Measurements from ENCODE around the gene TRIM7.
"Not testable (repeated sequence)": the region's sequence is repeated elsewhere in the genome, so short reads cannot be mapped to it uniquely, and the experiment has no call there.

TRIM7 gene

DNA sequence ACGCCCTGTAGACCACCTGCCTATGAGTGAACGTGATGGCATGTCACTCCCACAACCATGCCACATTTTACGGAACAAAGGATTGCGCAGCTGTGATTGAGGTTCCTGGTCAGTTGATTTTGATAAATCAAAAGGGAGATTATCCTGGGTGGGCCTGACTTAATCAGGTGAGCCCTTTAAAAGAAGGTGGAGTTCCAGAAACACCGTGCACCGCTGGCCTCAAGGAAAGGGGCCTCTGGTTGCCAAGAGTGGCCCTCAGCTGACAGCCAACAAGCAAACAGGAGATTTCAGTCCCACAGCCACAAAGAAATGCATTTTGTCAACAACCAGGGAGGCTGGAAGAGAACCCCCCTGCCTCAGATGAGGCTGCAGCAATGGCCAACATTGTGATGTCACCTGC, 19.0 kb downstream of the TRIM7 start:
- H3K4me1 ChIP-seq (ENCODE audit: control insufficient read depth in 1 of 2, insufficient read depth in 1 of 2, low read depth in 1 of 2, low read length in 1 of 2), result peaks cover 44% of the 10 kb centered on the region in 2 experiments

DNA sequence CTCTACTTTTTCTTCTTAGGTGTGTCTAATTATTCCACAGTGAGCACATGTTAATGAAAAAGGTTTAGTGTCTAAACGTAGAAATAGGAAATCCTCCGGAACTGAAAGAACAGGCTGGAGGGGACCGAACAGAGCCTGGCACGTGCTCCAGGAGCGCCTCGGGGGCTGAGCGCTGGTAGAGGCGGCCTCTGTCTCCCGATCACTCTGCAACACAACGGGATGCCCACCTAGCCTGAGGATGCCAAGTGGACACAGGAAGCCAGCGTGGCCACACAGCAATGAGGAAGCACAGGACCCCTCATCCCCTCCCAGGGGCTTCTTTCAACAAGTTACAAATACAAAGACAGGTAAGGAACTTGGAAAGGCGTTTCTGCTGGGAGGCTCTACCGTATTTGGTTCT, 19.4 kb downstream of the TRIM7 start:
- Histone ChIP-seq H3K4me3 (ENCODE audit: low read depth in 1 of 2, low read length in 1 of 2) (no peak overlapping the region), H3K9me3 (no peaks in the 10 kb centered on the region)
- TF ChIP-seq, protein P1, sequence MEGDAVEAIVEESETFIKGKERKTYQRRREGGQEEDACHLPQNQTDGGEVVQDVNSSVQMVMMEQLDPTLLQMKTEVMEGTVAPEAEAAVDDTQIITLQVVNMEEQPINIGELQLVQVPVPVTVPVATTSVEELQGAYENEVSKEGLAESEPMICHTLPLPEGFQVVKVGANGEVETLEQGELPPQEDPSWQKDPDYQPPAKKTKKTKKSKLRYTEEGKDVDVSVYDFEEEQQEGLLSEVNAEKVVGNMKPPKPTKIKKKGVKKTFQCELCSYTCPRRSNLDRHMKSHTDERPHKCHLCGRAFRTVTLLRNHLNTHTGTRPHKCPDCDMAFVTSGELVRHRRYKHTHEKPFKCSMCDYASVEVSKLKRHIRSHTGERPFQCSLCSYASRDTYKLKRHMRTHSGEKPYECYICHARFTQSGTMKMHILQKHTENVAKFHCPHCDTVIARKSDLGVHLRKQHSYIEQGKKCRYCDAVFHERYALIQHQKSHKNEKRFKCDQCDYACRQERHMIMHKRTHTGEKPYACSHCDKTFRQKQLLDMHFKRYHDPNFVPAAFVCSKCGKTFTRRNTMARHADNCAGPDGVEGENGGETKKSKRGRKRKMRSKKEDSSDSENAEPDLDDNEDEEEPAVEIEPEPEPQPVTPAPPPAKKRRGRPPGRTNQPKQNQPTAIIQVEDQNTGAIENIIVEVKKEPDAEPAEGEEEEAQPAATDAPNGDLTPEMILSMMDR (IDR thresholded peaks at IDR 0.05), result no peak

More for the DNA sequence above, 19.0 kb downstream of the TRIM7 start:
- Histone ChIP-seq H3K36me3 (no peaks in the 10 kb centered on the region), H3K27me3 (peaks cover 98% of the 10 kb centered on the region), H3K4me3 (ENCODE audit: low read depth in 1 of 2, low read length in 1 of 2) (no peak overlapping the region), H3K27ac (no peak overlapping the region), H3K9me3 (no peaks in the 10 kb centered on the region)
- TF ChIP-seq, protein P1 (IDR thresholded peaks at IDR 0.05), result no peak

DNA sequence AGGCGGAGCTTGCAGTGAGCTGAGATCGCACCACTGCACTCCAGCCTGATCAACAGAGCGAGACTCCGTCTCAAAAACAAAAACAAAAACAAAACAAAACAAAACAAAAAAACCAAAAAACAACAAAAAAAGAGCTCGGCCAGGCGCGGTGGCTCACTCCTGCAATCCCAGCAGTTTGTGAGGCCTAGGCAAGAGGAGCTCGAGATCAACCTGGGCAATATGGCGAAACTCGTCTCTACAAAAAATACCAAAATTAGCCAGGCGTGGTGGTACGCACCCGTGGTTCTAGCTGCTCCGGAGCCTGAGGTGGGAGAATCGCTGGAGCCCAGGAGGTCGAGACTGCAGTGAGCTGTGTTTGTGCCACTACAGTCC, 20.2 kb downstream of the TRIM7 start:
- Histone ChIP-seq H3K9me3 (no peaks in the 10 kb centered on the region), H3K4me3 (ENCODE audit: low read depth in 1 of 2, low read length in 1 of 2) (no peak overlapping the region), H3K4me1 (ENCODE audit: control insufficient read depth in 1 of 2, insufficient read depth in 1 of 2, low read depth in 1 of 2, low read length in 1 of 2) (peaks cover 32% of the 10 kb centered on the region in 2 experiments), H3K27me3 (peaks cover 98% of the 10 kb centered on the region), H3K36me3 (no peaks in the 10 kb centered on the region), H3K27ac (no peak overlapping the region)
- TF ChIP-seq, protein P1 (IDR thresholded peaks at IDR 0.05), result no peak

More for the DNA sequence above, 19.4 kb downstream of the TRIM7 start:
- Histone ChIP-seq H3K27me3 (peaks cover 98% of the 10 kb centered on the region), H3K27ac (no peak overlapping the region), H3K4me1 (ENCODE audit: control insufficient read depth in 1 of 2, insufficient read depth in 1 of 2, low read depth in 1 of 2, low read length in 1 of 2) (peaks cover 39 to 40% of the 10 kb centered on the region in 2 experiments), H3K36me3 (no peaks in the 10 kb centered on the region)

DNA sequence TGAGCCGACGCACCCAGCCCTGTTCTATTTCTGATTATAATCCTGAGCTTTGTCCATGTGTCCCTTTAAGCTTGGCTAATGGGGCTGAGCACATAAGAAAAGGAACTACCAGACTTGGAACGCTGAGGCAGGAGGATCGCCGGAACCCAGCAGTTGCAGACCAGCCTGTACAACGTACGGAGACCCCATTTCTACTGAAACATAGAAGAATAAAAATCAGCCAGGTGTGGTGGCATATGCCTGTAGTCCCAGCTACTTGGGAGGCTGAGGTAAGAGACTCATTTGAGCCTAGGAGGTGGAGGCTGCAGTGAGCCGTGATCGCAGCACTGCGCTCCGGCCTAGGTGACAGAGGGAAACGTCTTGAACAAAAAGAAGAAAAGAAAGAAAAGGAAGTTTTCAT, 22.3 kb downstream of the TRIM7 start:
- TF ChIP-seq, protein P1 (IDR thresholded peaks at IDR 0.05), result no peak
- Histone ChIP-seq H3K36me3 (no peaks in the 10 kb centered on the region), H3K4me3 (ENCODE audit: low read depth in 1 of 2, low read length in 1 of 2) (no peak overlapping the region), H3K4me1 (ENCODE audit: control insufficient read depth in 1 of 2, insufficient read depth in 1 of 2, low read depth in 1 of 2, low read length in 1 of 2) (peaks cover 14 to 15% of the 10 kb centered on the region in 2 experiments), H3K27ac (no peak overlapping the region), H3K9me3 (no peaks in the 10 kb centered on the region), H3K27me3 (peaks cover 90% of the 10 kb centered on the region)

DNA sequence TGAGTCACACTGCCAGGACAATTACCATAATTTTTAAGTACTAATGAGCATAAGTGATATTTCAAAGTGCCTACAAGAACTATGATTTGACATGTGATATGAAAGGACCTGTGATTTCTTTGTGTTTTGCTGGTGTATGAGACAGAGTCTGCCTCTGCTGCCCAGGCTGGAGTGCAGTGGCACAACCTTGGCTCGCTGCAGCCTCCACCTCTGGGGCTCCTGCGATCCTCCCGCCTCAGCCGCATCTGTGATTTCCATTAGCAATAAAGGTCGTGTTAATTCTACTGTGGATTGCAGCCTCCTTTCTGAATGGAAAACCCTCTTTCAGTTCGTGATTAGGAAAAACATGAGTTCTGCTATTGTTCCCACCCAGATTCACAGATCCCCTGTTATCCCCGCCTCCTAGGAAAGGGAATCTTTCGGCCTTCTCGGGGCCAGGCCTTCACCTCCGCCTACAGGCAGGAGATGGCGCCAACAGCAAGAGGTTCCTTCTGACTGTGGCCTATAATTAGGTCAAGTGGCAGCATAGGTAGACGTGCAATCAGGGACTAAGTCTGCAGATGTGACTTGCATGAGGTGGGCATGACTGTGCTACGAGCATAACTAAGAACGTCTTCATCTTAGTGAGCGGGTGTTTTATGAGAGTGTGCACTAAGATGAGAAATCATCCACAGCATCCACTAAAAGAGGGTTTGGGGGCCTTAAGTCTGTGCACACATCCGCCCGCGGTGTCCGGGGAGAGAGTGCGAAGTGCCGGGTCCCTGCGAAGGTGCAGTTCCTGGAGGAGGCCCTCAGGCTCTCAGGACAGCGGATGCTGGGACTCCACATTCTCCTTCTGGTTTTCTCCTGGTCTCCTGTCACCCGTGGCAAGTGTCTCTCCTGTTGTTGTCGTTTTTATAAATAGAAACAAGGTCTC, 23.1 kb downstream of the TRIM7 start:
- Histone ChIP-seq H3K9me3 (no peaks in the 10 kb centered on the region), H3K36me3 (no peaks in the 10 kb centered on the region), H3K27me3 (peaks cover 90% of the 10 kb centered on the region), H3K4me3 (ENCODE audit: low read depth in 1 of 2, low read length in 1 of 2) (no peak overlapping the region), H3K4me1 (ENCODE audit: control insufficient read depth in 1 of 2, insufficient read depth in 1 of 2, low read depth in 1 of 2, low read length in 1 of 2) (peaks cover 12 to 15% of the 10 kb centered on the region in 2 experiments), H3K27ac (no peak overlapping the region)
- TF ChIP-seq, protein P1 (IDR thresholded peaks at IDR 0.05), result no peak

DNA sequence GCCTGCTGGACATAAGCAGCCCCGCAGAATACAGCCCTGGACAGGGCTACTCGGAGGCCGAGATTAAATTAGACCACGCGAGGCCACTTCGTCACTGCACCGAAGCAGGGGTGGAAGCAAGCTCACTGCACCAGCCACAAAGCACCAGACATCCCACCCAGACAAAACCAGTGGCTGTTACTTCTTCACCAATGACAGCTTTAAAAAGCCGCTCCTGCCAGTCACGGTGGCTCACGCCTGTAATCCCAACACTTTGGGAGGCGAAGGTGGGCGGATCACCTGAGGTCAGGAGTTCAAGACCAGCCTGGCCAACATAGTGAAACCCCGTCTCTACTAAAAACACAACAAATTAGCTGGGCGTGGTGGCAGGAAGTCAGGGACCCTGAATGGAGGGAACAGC, 27.4 kb downstream of the TRIM7 start:
- H3K4me3 ChIP-seq (ENCODE audit: low read depth in 1 of 2, low read length in 1 of 2); H3K36me3 ChIP-seq; H3K27ac ChIP-seq; H3K9me3 ChIP-seq: not testable (repeated sequence)
- peaks cover 92% of the 10 kb centered on the region for H3K27me3 ChIP-seq
- peaks cover 10 to 15% of the 10 kb centered on the region in 2 experiments for H3K4me1 ChIP-seq (ENCODE audit: control insufficient read depth in 1 of 2, insufficient read depth in 1 of 2, low read depth in 1 of 2, low read length in 1 of 2)

Measured in neutrophil (primary cell).